HG03432 (cell line): ENCODE data around the gene STARD9.
"Not testable (repeated sequence)": the region's sequence is repeated elsewhere in the genome, so short reads cannot be mapped to it uniquely, and the experiment has no call there.

Experiments
- ATAC-seq: cut with Tn5 transposase; IDR thresholded peaks from one replicate; pipeline ENCODE4 v1.9.1; 2021; ENCODE audit warnings: mild to moderate bottlenecking, moderate library complexity; ENCODE audit not compliant: unreplicated experiment

STARD9 gene

DNA sequence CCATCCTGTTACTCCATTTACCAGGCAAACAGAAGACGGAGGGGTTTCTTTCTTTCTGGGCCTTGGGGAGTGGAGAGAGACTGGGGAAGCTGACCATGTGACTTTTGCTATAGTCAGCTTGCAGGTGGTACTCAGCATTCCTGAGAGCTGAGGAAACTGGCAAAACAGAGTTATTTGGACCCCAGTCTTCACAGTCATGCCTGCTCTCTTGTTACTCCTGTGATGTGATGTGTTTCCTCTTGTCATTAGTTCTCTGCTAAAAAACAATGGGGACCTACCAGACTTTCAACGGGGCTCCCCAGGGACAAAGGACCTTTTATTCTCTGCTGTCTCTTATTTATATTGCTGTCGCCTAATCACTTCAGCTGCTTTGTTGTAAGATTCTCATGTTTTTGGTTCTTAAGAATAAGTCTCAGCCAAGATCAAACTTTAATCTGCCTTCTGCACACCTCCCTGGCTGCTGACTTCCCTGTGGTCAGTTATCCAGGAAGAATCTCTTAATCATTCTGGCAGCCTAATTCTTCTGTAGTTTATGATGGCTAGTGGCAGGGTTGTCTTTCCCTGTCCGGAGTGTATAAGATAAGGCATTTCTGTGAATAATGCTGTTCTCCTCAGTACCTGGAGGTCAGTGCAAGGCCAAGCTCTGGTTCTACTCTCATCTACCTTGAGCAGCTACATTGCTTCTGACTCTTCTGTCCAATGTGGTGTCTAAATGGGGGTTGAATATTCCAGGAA, 8.8 kb downstream of the STARD9 start:
- no peak for ATAC-seq

DNA sequence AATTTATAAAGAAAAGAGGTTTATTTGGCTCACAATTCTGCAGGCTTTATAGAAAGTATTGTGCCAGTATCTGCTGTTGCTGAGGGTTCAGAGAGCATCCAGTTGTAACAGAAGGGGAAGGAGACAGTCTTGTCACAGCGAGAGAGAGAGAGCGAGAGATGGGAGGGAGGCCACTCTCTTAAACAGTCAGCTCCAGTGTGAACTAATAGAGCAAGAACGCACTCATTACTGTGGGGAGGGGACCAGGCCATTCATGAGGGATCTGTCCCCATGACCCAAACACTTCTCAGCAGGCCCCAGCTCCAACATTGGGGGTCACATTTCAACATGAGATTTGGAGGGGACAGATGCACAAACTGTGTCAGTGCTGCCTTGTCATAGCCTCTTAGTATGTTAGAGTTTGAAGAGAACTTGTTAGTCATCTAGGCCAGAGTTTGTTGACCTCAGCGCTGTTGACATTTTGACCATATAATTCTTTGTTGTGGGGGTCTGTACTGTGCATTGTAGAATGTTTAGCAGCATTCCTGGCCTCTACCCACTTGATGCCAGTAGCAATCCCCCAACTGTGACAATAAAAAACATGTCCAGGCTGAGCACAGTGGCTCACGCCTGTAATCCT, 15.3 kb downstream of the STARD9 start:
- no peak for ATAC-seq

DNA sequence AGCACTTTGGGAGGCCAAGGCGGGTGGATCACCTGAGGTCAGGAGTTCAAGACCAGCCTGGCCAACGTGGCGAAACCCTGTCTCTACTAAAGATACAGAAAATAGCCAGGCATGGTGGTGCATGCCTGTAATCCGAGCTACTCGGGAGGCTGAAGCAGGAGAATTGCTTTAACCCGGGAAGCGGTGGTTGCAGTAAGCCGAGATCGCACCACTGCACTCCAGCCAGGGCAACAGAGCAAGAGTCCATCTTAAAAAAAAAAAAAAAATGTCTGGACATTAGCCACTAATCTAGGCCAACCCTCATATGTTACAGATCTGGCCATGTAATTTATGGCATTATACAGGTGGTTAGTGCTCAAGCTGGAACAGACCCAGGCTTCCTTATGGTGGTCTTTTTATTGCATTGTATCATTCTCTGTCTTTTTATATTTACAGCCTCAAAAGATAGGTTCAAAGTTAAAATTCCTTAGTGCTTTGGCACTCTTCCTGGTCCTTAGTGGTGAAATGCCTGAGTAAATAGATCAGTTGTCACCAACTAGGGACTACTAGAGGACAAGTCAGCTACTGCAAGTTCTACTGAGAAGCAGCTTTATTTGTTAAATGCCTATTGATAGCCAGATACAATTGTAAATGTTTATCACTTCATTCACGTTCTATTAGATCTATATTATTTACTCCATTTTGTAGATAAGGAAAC, 16.0 kb downstream of the STARD9 start:
- ATAC-seq, result no peak

DNA sequence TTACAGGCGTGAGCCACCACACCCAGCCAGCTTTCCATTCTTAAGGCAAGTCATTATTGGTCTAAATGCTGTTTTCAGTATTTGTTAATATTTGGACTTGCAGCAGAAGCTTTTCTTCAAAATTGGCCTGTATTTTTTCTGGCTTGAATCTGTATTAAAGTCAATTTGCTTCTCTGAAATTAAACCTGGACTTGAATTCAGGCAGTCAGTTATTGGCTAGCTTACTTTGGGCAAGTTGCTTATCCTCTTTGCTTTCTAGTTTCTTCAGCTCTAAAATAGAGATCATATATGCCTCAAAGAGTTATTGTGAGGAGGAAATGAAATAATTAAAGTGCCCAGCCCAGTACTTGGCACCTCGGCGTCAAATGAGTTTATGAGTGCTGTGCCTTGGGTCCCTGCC, 17.3 kb downstream of the STARD9 start:
- ATAC-seq, result no peak

DNA sequence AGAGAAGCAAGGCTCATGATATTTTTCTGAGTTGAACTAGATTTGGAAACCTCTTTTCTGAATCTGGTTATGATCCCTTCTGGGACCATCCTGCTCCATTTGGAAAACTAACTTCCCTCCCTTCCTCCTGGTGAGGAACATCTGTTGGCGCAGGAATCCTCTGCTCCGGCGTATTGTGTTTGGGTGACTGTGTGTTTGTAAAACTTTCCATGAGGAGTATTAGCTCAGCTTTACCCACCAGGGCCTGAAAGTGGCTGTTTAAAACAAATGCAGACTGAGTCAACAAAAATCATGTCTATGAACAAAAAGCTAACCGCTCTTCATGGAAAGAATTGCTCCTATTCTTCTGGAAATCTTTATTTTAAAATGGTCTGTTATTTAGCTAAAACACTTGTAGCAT, 17.7 kb downstream of the STARD9 start:
- no peak for ATAC-seq

DNA sequence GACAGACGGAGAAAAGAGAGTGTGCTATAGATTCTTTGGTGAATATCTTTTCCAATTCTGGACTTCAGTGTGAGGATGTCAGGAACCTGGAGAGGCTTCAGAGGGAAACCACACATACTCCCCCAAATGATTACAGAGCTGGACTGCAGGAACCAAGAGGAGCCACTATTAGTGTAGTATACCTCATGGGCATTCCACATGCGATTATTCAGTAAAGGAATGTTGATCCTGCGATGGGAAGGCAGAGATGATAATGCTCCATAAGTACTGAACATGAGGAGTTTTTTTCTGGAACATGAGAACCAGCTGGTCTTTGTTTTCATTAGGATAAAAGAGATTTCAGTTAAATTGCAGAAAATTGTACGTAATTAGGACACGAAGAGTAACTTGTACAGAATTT, 18.7 kb downstream of the STARD9 start:
- ATAC-seq, result no peak

GRCh38 chr15:42595626-42596240, 20.3 kb downstream of the STARD9 start:
- ATAC-seq, result no peak

DNA sequence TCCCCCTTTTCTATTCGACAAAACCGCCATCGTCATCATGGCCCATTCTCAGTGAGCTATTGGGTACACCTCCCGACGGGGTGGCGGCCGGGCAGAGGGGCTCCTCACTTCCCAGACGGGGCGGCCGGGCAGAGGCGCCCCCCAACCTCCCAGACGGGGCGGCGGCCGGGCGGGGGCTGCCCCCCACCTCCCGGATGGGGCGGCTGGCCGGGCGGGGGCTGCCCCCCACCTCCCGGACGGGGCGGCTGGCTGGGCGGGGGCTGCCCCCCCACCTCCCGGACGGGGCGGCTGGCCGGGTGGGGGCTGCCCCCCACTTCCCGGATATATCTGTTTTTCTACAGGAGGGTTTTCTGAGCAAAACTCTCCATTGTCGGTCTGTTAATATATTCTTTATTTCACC, 25.9 kb downstream of the STARD9 start:
- not testable (repeated sequence) for ATAC-seq

DNA sequence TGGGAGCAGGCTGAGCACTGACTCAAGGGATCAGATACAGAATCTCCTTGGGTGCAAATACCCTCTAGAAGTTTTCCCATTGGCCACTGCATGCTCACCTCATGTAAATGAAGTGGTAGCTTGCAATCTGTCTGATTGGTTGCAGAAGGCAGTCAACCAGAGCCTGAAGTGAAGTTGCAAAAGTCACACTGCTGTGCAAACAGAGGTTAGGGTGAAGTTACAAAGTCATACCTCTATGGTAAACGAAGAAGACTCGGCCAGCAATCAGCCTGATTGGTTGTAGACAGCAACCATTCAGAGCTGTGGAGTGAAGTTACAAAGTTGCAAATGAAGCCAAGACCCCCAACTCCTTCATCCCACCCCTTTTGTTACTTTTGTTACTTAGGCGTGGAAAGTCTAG, 27.1 kb downstream of the STARD9 start:
- no peak for ATAC-seq

DNA sequence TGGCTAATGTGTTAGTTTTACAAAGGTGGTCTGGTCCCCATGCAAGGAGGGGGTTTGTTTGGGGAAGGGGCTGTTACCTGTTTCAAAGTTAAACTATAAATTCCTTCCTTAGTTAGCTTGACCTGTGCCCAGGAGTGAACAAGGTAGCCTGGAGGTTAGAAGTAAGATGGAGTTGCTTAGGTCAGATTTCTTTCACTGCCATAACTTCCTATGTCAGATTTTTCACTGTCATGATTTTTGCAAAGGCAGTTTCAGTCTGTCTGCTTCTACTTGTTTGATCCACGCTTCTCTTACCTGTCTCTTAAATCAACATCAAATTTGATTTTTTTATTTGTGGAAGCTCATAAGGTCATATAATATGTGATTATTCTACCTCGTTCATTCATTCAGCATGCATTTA, 28.6 kb downstream of the STARD9 start:
- ATAC-seq, result no peak

DNA sequence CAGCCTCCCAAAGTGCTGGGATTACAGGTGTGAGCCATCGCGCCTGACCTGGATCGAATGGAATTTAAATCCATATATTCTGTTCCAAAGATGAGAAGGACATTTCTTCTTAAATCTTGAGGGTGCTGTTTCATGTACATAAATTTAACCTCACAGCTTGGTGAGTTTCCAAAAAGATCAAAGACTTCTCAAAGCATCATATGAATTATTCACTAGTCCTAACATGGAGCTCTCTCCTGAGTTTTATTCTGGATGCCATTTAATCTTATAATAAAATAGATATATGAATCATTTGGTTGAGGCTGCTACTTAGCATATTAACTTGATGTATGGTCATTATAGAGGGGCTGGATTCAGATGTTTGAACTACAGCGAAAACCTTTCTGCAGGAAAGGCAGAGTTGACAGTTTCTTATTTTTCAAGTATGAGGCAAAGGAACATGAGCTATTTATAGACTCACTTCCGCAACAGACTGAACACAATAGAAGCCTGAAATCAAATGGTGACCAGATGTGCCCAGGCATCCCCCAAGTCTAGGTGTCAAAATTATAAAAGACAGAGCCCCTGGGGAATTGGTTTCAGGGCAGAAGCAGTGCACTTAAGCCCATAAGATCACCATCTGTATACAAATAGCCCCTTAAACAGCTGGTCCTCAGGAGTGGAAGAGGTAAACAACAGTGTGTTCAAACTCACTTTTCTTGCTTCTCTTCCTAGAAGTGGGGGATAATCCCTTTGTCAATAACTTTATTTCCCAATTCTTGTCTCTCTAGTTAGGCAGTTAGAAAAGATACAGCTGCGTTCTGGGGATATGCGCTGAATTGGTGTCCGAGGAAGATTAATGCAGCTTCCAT, 29.7 kb downstream of the STARD9 start:
- no peak for ATAC-seq

DNA sequence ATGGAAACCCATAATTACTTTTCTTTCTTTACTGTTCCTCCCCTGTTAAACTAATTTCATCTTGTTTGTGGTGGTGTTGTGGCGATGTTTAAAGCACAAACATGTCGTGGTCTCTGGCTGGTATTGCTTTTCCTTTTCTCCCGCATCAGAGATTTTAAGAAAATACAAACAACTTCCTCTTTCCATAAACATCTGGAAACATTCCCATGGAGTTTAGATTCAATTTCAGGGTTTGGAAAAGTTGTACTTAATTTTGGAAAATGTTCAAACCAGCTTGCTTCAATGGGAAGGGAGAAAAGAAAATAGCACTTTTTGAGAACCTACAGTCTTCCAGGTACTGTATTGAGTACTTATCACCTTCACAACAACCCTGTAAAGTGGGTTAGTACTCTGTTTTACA, 30.4 kb downstream of the STARD9 start:
- ATAC-seq, result no peak

DNA sequence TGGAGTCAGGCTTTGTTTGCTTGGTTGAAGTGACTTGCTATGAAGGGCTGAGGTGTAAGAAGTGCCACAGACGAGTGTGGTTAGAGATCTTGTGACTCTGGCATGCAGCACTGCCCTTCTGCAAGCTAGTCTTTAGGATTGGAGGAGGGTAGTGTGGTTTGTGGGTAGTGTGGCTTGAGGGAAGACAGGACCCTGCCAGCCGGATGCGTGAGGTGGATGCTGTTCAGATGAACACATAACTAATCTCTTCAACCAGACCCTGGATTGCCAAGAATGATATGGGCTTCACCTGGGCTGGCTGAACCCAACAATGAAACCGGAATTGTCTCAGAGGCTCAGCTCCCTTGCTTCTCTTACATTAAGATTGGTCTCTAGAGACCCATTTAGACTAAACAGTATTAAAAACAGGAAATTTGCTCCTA, 32.7 kb downstream of the STARD9 start:
- peak; percentile 64 for ATAC-seq

- no peak for ATAC-seq
Observed at GRCh38 chr15:42608752-42609488, 33.5 kb downstream of the STARD9 start.

DNA sequence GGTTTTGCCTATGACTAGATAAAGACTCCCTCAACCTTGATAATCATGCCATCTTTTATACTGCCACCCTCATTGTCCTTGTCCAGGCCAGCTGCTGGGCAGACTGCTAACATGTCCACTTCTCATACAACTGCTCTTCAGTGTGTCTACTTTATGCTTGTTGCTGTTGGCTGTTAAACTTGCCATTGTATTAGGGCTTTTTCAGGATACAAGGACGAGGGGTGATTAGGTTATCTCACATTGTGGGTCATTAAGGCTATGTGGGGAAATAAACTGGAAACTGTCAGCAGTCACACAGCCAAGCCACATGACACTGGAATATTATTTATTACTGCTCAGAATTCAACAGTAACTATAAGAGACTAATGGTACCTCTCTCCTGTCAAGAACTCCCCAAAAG, 36.1 kb downstream of the STARD9 start:
- no peak for ATAC-seq

DNA sequence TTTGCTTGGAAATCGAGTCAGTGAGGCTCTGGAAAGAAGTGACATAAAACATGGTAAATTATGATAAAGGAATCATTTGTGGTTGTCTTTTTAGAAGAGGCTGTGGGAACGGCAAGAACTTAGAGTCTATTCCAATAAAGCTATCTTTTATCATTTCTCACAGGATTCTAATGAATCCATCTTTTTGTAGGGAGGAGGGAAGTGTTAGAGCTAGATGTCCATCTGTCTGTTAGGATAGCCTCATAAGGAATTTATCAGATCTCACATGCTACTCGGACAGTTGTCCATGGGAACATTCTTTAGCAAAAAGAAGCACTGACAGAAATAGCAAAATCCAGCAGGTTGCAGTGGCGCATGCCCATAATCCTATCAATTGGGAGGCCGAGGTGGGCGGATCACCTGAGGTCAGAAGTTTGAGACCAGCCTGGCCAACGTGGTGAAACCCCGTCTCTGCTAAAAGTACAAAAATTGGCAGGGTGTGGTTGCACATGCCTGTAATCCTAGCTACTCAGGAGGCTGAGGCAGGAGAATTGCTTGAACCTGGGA, 37.0 kb downstream of the STARD9 start:
- ATAC-seq, result no peak

DNA sequence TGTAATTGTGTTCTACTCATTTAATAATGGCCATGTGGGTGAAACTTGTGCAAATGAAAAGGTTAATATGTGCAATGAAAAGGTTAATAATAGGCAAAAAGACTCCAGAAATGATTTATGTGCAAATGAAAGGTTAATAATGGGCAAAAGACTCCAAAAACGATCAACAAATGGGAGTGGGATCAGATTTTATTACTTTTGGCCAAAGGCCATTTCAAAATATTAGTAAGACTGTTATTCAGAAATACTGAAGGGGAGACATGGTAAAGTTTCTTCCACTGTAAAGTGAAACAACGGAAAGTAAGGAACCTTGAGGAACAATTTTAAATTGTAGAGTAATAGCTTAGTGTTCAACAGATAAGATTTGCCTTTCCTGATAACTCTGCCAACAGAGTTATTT, 40.7 kb downstream of the STARD9 start:
- no peak for ATAC-seq

GRCh38 chr15:42619656-42620371, 44.4 kb downstream of the STARD9 start:
- no peak for ATAC-seq

GRCh38 chr15:42621386-42621785, 46.0 kb downstream of the STARD9 start:
- no peak for ATAC-seq
